Cardiac ventricle fibroblast (primary cell): ENCODE results near the gene MAGEB17. TPM values are rescaled to one million over a fixed set of nuclear protein-coding genes. Genes with fewer than 3 reads are reported as not detected.

Source experiments
- total RNA-seq: library from RNA; depleted of rRNA; stranded (reverse); fragments of >200 nt; gene quantifications from 2 replicates; pipeline ENCODE4 v1.2.3, GENCODE V29; 2015

Gene MAGEB17, protein sequence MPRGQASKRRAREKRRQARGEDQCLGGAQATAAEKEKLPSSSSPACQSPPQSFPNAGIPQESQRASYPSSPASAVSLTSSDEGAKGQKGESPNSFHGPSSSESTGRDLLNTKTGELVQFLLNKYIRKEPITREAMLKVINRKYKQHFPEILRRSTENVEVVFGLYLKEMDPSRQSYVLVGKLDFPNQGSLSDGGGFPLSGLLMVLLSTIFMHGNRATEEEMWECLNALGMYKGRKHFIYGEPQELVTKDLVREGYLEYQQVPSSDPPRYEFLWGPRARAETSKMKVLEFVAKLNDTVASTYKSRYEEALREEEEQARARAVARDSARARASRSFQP
- not detected in 2 replicates for total RNA-seq

DNA sequence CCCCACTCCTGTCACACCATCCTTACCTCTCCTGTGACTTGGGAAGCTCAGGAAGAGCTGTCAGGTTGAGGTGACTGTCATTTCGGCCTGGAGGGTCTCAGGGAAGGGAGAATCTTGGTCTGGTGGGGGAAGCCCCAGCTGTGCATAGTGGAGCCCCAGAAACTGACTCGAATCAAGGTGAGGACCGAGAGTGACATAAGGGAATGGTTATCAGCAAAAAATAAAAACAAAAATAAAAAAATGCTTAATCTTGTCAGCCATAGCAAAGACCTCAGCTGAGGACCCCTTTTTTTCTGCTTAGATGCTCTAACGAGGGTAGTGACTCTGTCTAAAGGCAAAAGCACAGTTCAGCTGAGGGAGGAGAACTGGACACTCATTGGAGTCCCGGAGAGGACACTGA, at the start of gene MAGEB17:
Gene MAGEB17 (plus strand): TSS at position 301 of the 400 bp plus-strand sequence. CDS start 2,902 bp downstream, outside the sequence.

GRCh38 chrX:16123222-16123786, 44.0 kb upstream of the MAGEB17 start, which contains the start of gene GRPR:
Gene GRPR, plus strand, starts transcription at chrX:16123565. Its CDS starts 389 bp downstream, at chrX:16123954.

Other genes starting within 250 kb of the MAGEB17 start
- not detected in 2 replicates for gene GRPR, start 43.9 kb upstream of the MAGEB17 start, total RNA-seq